A549 (cell line): Measurements from ENCODE around the gene MRPL34.
"Not testable (repeated sequence)": the region's sequence is repeated elsewhere in the genome, so short reads cannot be mapped to it uniquely, and the experiment has no call there.

Experiments
- BHLHE40 ChIP-seq: IDR thresholded peaks from 2 replicates; pipeline ENCODE4 v1.6.1; 2012; ENCODE audit warnings: low read depth, low read length, inconsistent platforms
- CTCF ChIP-seq: fragments of >200 bp; sonication (Bioruptor Twin); formaldehyde crosslinking; IDR thresholded peaks from 3 replicates; pipeline ENCODE4 v1.5.1; 2016
- PHF8 ChIP-seq: fragments of 200-600 bp; sonication (generic); IDR thresholded peaks from 2 replicates; pipeline ENCODE4 v1.6.1; 2016; ENCODE audit warnings: low read depth, mild to moderate bottlenecking, antibody characterized with exemption, moderate library complexity, borderline replicate concordance
- RARB ChIP-seq: fragments of 250-450 bp; sonication (Bioruptor Pico); IDR thresholded peaks from 2 replicates; pipeline ENCODE4 v1.8.0; 2021; ENCODE audit warnings: mild to moderate bottlenecking, moderate library complexity
- REST ChIP-seq: fragments of 200-600 bp; sonication (generic); IDR thresholded peaks from 2 replicates; pipeline ENCODE4 v1.6.1; 2016; ENCODE audit warnings: antibody characterized with exemption, mild to moderate bottlenecking, moderate library complexity

GRCh38 chr19:17295551-17295950, 10.1 kb upstream of the MRPL34 start:
- TF ChIP-seq RARB (CRISPR knock-in tag); REST; PHF8; CTCF; BHLHE40: not testable (repeated sequence)
